Superior temporal gyrus (tissue), 1 donor: Measurements from ENCODE around the gene RGL3.
"Not testable (repeated sequence)": the region's sequence is repeated elsewhere in the genome, so short reads cannot be mapped to it uniquely, and the experiment has no call there.

ENCODE experiments used
- DNase-seq: peaks from one replicate; pipeline ENCODE4 v3.0.0-alpha.2; 2016; ENCODE audit errors: extremely low spot score

The RGL3 gene

GRCh38 chr19:11450570-11451326, 31.6 kb upstream of the RGL3 start:
- no peak for DNase-seq

- no peak for DNase-seq
Observed at GRCh38 chr19:11448923-11449554, 29.9 kb upstream of the RGL3 start.

- no peak for DNase-seq
Observed at GRCh38 chr19:11448410-11448809, 29.3 kb upstream of the RGL3 start.

- DNase-seq: peak; percentile 8
Observed at GRCh38 chr19:11447347-11448262, 28.5 kb upstream of the RGL3 start.

- DNase-seq: peak; percentile 92
Observed at GRCh38 chr19:11446652-11447301, 27.7 kb upstream of the RGL3 start.

GRCh38 chr19:11446271-11446651, 27.1 kb upstream of the RGL3 start:
- DNase-seq: no peak

- no peak for DNase-seq
Observed at GRCh38 chr19:11445141-11445540, 26.0 kb upstream of the RGL3 start.

GRCh38 chr19:11444059-11444458, 24.9 kb upstream of the RGL3 start:
- DNase-seq: no peak

GRCh38 chr19:11437955-11438354, 18.8 kb upstream of the RGL3 start:
- DNase-seq: no peak

GRCh38 chr19:11435833-11436313, 16.8 kb upstream of the RGL3 start:
- DNase-seq: no peak

GRCh38 chr19:11435057-11435832, 16.1 kb upstream of the RGL3 start, which contains the start of the genes ODAD3 and PRKCSH:
TSS of gene ODAD3 (minus strand) at chr19:11435121. CDS start at chr19:11435016, 105 bp downstream.
TSS of gene PRKCSH (plus strand) at chr19:11435635. CDS start at chr19:11436118, 483 bp downstream.
- peak; percentile 100 for DNase-seq

- DNase-seq: peak; percentile 16
Observed at GRCh38 chr19:11434703-11435056, 15.6 kb upstream of the RGL3 start.

- DNase-seq: not testable (repeated sequence)
Observed at GRCh38 chr19:11433526-11433925, 14.4 kb upstream of the RGL3 start.

GRCh38 chr19:11426656-11427055, 7.5 kb upstream of the RGL3 start:
- no peak for DNase-seq

- no peak for DNase-seq
Observed at GRCh38 chr19:11425719-11426457, 6.8 kb upstream of the RGL3 start.

GRCh38 chr19:11423791-11424181, 4.7 kb upstream of the RGL3 start:
- DNase-seq: no peak

GRCh38 chr19:11423164-11423790, 4.2 kb upstream of the RGL3 start:
- DNase-seq: no peak

GRCh38 chr19:11422163-11423065, 3.3 kb upstream of the RGL3 start:
- DNase-seq: no peak
